Measurements from ENCODE around the gene SLC13A3.

- TF ChIP-seq, protein P1, sequence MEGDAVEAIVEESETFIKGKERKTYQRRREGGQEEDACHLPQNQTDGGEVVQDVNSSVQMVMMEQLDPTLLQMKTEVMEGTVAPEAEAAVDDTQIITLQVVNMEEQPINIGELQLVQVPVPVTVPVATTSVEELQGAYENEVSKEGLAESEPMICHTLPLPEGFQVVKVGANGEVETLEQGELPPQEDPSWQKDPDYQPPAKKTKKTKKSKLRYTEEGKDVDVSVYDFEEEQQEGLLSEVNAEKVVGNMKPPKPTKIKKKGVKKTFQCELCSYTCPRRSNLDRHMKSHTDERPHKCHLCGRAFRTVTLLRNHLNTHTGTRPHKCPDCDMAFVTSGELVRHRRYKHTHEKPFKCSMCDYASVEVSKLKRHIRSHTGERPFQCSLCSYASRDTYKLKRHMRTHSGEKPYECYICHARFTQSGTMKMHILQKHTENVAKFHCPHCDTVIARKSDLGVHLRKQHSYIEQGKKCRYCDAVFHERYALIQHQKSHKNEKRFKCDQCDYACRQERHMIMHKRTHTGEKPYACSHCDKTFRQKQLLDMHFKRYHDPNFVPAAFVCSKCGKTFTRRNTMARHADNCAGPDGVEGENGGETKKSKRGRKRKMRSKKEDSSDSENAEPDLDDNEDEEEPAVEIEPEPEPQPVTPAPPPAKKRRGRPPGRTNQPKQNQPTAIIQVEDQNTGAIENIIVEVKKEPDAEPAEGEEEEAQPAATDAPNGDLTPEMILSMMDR (conservative IDR thresholded peaks at IDR 0.05), result peak; percentile 27
- no peak for TF ChIP-seq ZFX (IDR thresholded peaks at IDR 0.05)
These were observed 58.5 kb downstream of the SLC13A3 start for GRCh38 chr20:46592580-46593362.

Measured in C4-2B (cell line).